Measurements from ENCODE around the gene DNAH2. TPM values are rescaled to one million over a fixed set of nuclear protein-coding genes. Genes with fewer than 3 reads are reported as not detected.
A peak's percentile ranks its signal among the peaks of the same experiment; 100 is the strongest.

The DNAH2 gene
- total and polyA plus RNA-seq, 3 donors from 2014 or later: 11.7 to 24.9 (median 22.7) TPM

GRCh38 chr17:7852262-7852670 is 134.7 kb downstream of the DNAH2 start:
- H3K4me3 ChIP-seq: peak overlapping the region in 1 of 2 donors; percentile 8
- 52 to 61% methylated on average over 15 to 20 of the region's 20 CpGs for WGBS, 2 donors
- H3K27ac ChIP-seq: no peak overlapping the region
- intact Hi-C loops (cut with DNase I; ENCODE audit: low total_unique reads): no loop called here
- no peak for TF ChIP-seq POLR2A (IDR thresholded peaks at IDR 0.05)
- TF ChIP-seq, protein P1, sequence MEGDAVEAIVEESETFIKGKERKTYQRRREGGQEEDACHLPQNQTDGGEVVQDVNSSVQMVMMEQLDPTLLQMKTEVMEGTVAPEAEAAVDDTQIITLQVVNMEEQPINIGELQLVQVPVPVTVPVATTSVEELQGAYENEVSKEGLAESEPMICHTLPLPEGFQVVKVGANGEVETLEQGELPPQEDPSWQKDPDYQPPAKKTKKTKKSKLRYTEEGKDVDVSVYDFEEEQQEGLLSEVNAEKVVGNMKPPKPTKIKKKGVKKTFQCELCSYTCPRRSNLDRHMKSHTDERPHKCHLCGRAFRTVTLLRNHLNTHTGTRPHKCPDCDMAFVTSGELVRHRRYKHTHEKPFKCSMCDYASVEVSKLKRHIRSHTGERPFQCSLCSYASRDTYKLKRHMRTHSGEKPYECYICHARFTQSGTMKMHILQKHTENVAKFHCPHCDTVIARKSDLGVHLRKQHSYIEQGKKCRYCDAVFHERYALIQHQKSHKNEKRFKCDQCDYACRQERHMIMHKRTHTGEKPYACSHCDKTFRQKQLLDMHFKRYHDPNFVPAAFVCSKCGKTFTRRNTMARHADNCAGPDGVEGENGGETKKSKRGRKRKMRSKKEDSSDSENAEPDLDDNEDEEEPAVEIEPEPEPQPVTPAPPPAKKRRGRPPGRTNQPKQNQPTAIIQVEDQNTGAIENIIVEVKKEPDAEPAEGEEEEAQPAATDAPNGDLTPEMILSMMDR (IDR thresholded peaks at IDR 0.05): no peak
- no peaks in the 10 kb centered on the region for H3K9me3 ChIP-seq
- H3K36me3 ChIP-seq (ENCODE audit: low read depth, missing control alignments): no peaks in the 10 kb centered on the region
- H3K4me1 ChIP-seq: peaks cover 18% of the 10 kb centered on the region
- no peak for DNase-seq
- H3K27me3 ChIP-seq: no peaks in the 10 kb centered on the region

GRCh38 chr17:7852919-7853690 is 135.6 kb downstream of the DNAH2 start:
- no peaks in the 10 kb centered on the region for H3K9me3 ChIP-seq
- intact Hi-C loops (cut with DNase I; ENCODE audit: low total_unique reads): no loop called here
- 38 to 67% methylated on average over 12 to 46 of the region's 51 CpGs for WGBS, 2 donors
- TF ChIP-seq, protein P1 (IDR thresholded peaks at IDR 0.05): no peak
- no peak for TF ChIP-seq POLR2A (IDR thresholded peaks at IDR 0.05)
- DNase-seq: no peak
- H3K27me3 ChIP-seq: no peaks in the 10 kb centered on the region
- no peak overlapping the region for H3K4me3 ChIP-seq
- no peak overlapping the region for H3K27ac ChIP-seq
- H3K36me3 ChIP-seq (ENCODE audit: low read depth, missing control alignments): no peaks in the 10 kb centered on the region
- H3K4me1 ChIP-seq: peaks cover 18% of the 10 kb centered on the region

GRCh38 chr17:7853691-7854038 is 136.1 kb downstream of the DNAH2 start:
- TF ChIP-seq, protein P1 (IDR thresholded peaks at IDR 0.05): no peak
- TF ChIP-seq POLR2A (IDR thresholded peaks at IDR 0.05): no peak
- Histone ChIP-seq H3K27me3 (no peaks in the 10 kb centered on the region), H3K27ac (no peak overlapping the region), H3K4me1 (peaks cover 23% of the 10 kb centered on the region), H3K9me3 (no peaks in the 10 kb centered on the region), H3K36me3 (ENCODE audit: low read depth, missing control alignments) (no peaks in the 10 kb centered on the region), H3K4me3 (no peak overlapping the region)
- 56 to 65% methylated on average over 21 of the region's 21 CpGs for WGBS, 2 donors
- intact Hi-C loops (cut with DNase I; ENCODE audit: low total_unique reads): no loop called here
- no peak for DNase-seq

- DNase-seq: no peak
Measured at GRCh38 chr17:7854078-7854777, 136.7 kb downstream of the DNAH2 start.

More at GRCh38 chr17:7854078-7854777, 136.7 kb downstream of the DNAH2 start:
- Histone ChIP-seq H3K27ac (no peak overlapping the region), H3K9me3 (no peaks in the 10 kb centered on the region), H3K4me3 (no peak overlapping the region), H3K36me3 (ENCODE audit: low read depth, missing control alignments) (no peaks in the 10 kb centered on the region), H3K27me3 (no peaks in the 10 kb centered on the region), H3K4me1 (peaks cover 26% of the 10 kb centered on the region)
- intact Hi-C loops (cut with DNase I; ENCODE audit: low total_unique reads): no loop called here
- TF ChIP-seq POLR2A (IDR thresholded peaks at IDR 0.05): no peak
- TF ChIP-seq, protein P1 (IDR thresholded peaks at IDR 0.05): no peak
- WGBS, 2 donors: 58% methylated on average over 31 of the region's 31 CpGs

All from testis (tissue), 3 donors.